Adipocyte (in vitro differentiated cells): ENCODE measurements around the gene LBHD2.

Source experiments
- DNase-seq: peaks from one replicate; pipeline ENCODE4 v3.0.0-alpha.2; 2015; ENCODE audit warnings: low read depth
- H3K27me3 ChIP-seq: replicated peaks from 2 replicates; pipeline ENCODE4 v1.7.0; 2013; ENCODE audit warnings: mild to moderate bottlenecking, low read length, moderate library complexity; ENCODE audit not compliant: control insufficient read depth, insufficient read depth
- H3K36me3 ChIP-seq: 2 replicates; pipeline ENCODE4 v1.7.0; 2013; ENCODE audit warnings: low read length, mild to moderate bottlenecking, moderate library complexity; ENCODE audit not compliant: control insufficient read depth, insufficient read depth, severe bottlenecking
- H3K4me1 ChIP-seq: 2 replicates; pipeline ENCODE4 v1.7.0; 2013; ENCODE audit warnings: mild to moderate bottlenecking, low read length, moderate library complexity; ENCODE audit not compliant: control insufficient read depth, insufficient read depth
- H3K4me3 ChIP-seq: 2 replicates; pipeline ENCODE4 v1.7.0; 2013; ENCODE audit warnings: mild to moderate bottlenecking, low read length, moderate library complexity
- H3K9ac ChIP-seq: 2 replicates; pipeline ENCODE4 v1.7.0; 2013; ENCODE audit warnings: mild to moderate bottlenecking, low read length, moderate library complexity
- H3K9me3 ChIP-seq: 2 replicates; pipeline ENCODE4 v1.7.0; 2013; ENCODE audit warnings: mild to moderate bottlenecking, low read length, moderate library complexity; ENCODE audit not compliant: control insufficient read depth

The LBHD2 gene

DNA sequence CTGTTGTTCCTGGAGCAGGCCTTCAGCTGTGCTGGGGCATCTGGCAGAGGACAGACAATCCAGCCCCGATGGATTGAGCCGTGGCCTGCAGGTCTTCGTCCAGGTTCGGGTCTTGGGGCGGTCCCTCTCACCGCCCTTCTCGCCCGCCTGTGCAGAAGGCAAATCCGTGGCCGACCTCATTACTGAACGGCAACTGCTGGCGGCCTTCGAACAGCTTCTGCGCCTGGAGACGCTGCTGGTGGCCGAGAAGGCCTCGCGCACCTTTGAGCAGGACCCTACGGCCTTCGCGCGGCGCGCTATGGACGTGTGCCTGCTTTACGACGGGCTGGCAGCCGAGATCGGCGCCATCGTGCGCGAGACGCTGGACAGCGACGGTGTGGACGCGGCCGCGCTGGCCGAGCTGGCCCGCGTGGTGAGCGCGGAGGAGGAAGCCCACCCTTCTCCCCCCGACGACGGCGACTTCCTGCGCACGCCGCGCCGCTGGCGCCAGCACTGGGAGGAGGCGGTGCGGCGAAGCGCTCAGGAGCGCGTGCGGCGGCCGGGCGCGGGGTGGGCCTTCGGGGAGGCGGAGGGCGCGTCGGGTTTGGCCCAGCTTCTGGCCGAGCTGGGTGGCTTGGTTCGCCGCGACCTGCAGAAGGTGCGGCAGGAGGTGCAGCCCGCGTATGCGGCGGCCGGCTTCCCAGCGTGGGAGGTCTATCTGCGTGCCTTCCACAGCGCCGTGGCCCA lies 18.1 kb downstream of the LBHD2 start:
- Histone ChIP-seq H3K9ac (no peak overlapping the region), H3K36me3 (no peaks in the 10 kb centered on the region), H3K4me1 (peaks cover 4% of the 10 kb centered on the region), H3K9me3 (no peaks in the 10 kb centered on the region), H3K27me3 (peaks cover 26% of the 10 kb centered on the region), H3K4me3 (no peak overlapping the region)
- no peak for DNase-seq

DNA sequence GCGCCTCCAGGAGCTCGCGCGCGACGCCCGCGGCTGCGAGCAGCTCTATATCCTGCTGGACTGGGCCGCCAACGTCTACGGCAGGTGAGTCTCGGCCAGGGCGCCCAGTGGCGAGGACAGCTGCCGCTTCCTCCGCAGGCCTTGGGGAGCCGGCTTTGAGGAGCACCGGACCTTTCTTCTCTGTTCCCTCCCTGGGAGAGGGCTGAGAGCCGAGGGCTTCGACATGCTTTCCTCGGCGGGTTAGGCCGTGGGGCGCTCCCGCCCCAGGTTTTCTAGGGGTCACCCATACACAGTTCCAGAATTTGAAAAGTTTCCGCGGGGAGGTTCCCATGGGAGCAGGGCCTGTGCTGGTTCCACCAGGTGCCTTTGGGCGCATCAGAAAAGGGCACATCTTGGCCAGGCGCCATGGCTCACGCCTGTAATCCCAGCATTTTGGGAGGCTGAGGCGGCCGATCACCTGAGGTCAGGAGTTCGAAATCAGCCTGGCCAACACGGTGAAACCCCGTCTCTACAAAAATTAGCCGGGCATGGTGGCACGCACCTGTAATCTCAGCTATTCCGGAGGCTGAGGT lies 18.8 kb downstream of the LBHD2 start:
- Histone ChIP-seq H3K4me3 (no peak overlapping the region), H3K9me3 (no peaks in the 10 kb centered on the region), H3K36me3 (no peaks in the 10 kb centered on the region), H3K27me3 (peaks cover 26% of the 10 kb centered on the region), H3K4me1 (peaks cover 4% of the 10 kb centered on the region), H3K9ac (no peak overlapping the region)
- no peak for DNase-seq

- Histone ChIP-seq H3K9ac (no peak overlapping the region), H3K36me3 (no peaks in the 10 kb centered on the region), H3K4me3 (peak overlapping the region; percentile 33), H3K9me3 (no peaks in the 10 kb centered on the region), H3K27me3 (peaks cover 26% of the 10 kb centered on the region), H3K4me1 (peaks cover 7% of the 10 kb centered on the region)
- DNase-seq: peak; percentile 48
Observed at GRCh38 chr14:103103461-103104388, 19.7 kb downstream of the LBHD2 start.

GRCh38 chr14:103104389-103104653 lies 20.3 kb downstream of the LBHD2 start:
- DNase-seq: no peak
- Histone ChIP-seq H3K4me3 (no peak overlapping the region), H3K4me1 (peaks cover 9% of the 10 kb centered on the region), H3K27me3 (peaks cover 26% of the 10 kb centered on the region), H3K9ac (no peak overlapping the region), H3K36me3 (no peaks in the 10 kb centered on the region), H3K9me3 (no peaks in the 10 kb centered on the region)

- peak; percentile 70 for DNase-seq
- Histone ChIP-seq H3K27me3 (peaks cover 26% of the 10 kb centered on the region), H3K9ac (no peak overlapping the region), H3K9me3 (no peaks in the 10 kb centered on the region), H3K4me1 (peaks cover 13% of the 10 kb centered on the region), H3K36me3 (no peaks in the 10 kb centered on the region), H3K4me3 (no peak overlapping the region)
Observed at GRCh38 chr14:103104654-103105452, 20.8 kb downstream of the LBHD2 start.

DNA sequence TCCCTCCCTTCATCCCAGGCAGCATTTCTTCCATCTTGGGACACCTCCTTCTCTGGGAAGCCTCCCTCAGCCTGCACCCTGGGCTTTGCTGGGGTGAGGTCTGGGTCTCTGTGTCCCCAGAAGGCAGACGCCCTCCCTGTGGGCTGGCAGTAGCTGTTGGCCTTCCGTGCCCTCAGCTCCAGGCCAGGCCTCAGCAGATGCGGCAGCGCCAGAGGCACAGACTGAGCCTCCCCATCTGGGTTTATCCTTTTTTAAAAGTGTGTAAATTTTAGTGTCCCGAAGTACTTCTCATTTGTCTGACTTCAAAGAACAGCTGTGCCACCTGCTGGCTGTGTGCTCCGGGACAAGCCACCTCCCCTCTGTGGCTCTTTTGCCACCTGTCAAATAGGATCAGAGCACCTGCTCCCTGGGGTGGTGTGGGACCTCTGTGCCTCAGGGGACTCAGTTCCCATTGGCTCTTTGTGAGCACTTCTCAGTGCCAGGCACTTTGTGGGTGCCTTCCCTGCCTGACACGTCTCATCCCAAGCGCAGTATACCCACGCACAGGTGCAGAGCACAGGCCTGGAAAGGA lies 21.7 kb downstream of the LBHD2 start:
- H3K27me3 ChIP-seq: peaks cover 26% of the 10 kb centered on the region
- H3K4me3 ChIP-seq: no peak overlapping the region
- H3K4me1 ChIP-seq: peaks cover 21% of the 10 kb centered on the region
- no peaks in the 10 kb centered on the region for H3K36me3 ChIP-seq
- H3K9ac ChIP-seq: no peak overlapping the region
- H3K9me3 ChIP-seq: no peaks in the 10 kb centered on the region
- DNase-seq: no peak

DNA sequence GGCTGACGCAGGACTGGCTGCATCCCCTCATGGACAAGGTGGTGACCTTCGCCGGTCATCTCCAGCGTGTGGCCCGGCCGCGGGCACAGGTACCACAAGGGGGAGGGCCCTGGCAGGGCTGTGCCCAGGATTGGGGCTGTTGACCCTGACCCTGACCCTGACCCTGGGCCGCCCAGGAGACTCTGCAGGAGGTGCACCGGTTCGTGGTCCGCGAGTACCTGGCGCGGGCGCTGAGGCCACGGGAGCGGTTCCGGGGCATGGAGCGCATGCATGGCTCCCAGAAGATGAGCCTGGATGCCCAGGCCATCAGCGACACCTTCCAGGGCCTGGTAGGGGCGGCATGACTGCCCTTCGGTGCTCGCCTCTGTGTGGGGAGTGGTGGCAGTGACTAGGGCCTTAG lies 23.4 kb downstream of the LBHD2 start:
- Histone ChIP-seq H3K4me1 (peaks cover 28% of the 10 kb centered on the region), H3K4me3 (no peak overlapping the region), H3K36me3 (no peaks in the 10 kb centered on the region), H3K9me3 (no peaks in the 10 kb centered on the region), H3K9ac (no peak overlapping the region), H3K27me3 (peaks cover 19% of the 10 kb centered on the region)
- DNase-seq: no peak

DNA sequence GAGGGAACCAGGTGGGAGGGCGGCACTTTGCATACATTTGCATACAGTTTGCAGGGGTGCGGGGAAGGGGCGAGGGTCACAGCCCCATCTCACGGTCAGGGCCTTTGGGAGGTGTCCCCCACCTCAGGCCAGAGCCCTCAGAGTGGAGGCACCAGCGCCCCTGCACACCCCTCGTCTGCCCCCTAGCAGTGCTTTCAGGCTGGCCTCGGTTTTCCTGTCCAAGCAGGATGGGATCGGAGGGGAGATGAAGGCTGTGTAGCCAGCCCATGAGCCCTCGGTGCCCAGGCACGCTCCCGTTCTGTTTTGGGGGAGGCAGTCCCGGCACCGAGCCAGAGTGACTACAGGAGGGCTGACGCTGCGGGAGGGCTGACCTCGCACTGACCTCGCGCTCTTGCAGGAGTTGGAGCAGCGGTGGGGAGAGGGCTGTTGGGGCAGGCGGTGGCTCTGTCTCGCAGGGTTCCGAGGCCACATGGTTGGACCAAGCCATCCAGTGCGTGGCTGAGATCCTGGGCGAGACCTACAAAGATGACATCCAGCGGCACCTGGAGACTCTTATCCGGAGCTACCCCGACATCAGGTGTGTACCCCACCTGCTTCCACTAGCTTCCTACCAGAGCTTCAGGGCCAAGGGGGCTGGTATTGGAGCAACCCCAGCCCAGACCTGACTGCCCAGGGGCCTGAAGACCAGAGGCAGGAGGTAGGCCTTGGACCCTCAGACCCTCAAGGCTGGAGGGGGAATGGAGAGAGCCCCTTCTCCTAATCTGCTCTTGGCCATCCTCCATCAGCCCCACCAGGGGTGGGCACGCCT lies 24.1 kb downstream of the LBHD2 start:
- Histone ChIP-seq H3K4me1 (peaks cover 28% of the 10 kb centered on the region), H3K9me3 (no peaks in the 10 kb centered on the region), H3K27me3 (peaks cover 14% of the 10 kb centered on the region), H3K4me3 (no peak overlapping the region), H3K9ac (no peak overlapping the region), H3K36me3 (no peaks in the 10 kb centered on the region)
- no peak for DNase-seq

DNA sequence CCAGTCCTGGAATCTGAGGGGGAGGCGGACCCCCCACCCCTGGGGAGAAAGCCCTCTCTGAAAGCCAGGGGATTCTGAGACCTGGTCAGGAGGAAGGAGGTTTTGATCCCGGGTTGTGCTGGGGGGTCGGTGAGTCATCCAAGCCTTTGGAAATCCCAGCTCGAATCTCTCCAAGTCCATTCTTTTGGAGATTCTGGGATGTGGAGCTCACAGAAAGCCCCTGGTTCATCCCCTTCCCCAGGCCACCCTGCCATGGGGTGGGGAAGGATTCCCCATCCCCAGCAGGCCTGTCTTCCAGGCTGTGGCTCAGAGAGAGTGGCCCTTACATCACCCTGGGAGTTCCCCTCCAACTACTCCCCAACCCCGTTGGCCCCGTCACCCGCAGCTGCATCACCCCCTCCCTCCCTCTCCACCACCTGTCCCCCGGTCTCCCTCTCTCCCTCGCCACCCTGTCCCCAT lies 24.8 kb downstream of the LBHD2 start:
- no peaks in the 10 kb centered on the region for H3K36me3 ChIP-seq
- no peak overlapping the region for H3K9ac ChIP-seq
- H3K4me1 ChIP-seq: peaks cover 24% of the 10 kb centered on the region
- no peak overlapping the region for H3K4me3 ChIP-seq
- no peak for DNase-seq
- H3K9me3 ChIP-seq: no peaks in the 10 kb centered on the region
- peaks cover 9% of the 10 kb centered on the region for H3K27me3 ChIP-seq
